Effector CD4-positive, alpha-beta T cell (primary cell): ENCODE results near the gene HAPLN2.

Source experiments
- DNase-seq: peaks from one replicate; pipeline ENCODE4 v3.0.0-alpha.2; 2020

Gene HAPLN2

GRCh38 chr1:156646738-156647211 is 27.6 kb downstream of the HAPLN2 start:
- DNase-seq, result no peak

DNA sequence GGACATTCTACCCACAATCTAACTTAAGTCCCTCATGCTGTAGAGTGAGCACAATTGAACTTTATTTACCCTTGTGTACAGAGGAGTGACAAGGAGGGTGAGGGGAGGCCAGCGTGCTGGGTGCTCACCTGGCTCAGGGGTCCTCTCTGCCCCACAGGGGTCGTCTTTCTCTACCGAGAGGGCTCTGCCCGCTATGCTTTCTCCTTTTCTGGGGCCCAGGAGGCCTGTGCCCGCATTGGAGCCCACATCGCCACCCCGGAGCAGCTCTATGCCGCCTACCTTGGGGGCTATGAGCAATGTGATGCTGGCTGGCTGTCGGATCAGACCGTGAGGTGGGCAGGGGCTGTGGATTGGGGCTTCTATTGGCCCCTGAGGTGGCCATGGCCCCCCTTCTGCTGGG is 28.1 kb downstream of the HAPLN2 start:
- no peak for DNase-seq

DNA sequence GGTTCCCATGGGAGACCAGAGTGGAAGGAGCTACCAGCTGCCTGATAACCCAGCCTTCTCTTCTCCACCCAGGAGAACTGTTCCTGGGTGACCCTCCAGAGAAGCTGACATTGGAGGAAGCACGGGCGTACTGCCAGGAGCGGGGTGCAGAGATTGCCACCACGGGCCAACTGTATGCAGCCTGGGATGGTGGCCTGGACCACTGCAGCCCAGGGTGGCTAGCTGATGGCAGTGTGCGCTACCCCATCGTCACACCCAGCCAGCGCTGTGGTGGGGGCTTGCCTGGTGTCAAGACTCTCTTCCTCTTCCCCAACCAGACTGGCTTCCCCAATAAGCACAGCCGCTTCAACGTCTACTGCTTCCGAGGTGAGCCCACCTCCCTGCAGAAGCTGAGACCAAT is 29.3 kb downstream of the HAPLN2 start:
- DNase-seq, result no peak

DNA sequence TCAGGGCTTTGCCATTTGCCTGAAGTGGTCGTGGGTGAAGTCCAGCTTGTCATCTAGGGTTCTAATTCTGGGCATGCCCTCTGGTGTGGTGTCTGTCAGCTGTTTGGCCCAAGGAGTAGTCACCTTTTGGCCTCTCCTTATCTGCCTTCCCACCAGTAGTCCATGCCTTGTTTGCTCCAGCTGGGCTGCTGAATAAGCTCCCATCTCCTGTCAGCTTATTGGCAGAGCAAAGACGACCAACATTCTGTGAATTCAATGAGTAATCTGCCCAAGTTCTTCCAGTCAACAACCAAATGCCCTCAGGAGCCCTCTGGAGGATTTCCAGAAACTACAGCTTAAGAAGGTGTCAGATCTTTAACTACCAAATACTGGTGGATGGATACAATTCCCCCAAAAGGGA is 29.7 kb downstream of the HAPLN2 start:
- no peak for DNase-seq

GRCh38 chr1:156652131-156652991 is 33.1 kb downstream of the HAPLN2 start:
- DNase-seq, result no peak

DNA sequence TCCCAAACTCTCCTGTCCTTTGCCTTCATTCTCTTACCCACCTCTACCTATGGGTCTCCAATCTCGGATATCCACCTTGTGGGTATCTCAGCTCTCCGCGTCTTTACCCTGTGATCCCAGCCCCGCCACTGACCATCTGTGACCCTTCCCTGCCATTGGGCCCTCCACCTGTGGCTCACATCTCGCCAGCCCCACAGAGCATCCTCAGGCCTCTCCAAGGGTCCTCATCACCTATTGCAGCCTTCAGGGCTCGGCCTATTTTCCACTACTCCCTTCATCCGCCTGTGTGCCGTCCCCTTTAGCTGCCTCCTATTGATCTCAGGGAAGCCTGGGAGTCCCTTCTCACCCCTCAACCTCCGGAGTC is 33.8 kb downstream of the HAPLN2 start:
- DNase-seq, result no peak

DNA sequence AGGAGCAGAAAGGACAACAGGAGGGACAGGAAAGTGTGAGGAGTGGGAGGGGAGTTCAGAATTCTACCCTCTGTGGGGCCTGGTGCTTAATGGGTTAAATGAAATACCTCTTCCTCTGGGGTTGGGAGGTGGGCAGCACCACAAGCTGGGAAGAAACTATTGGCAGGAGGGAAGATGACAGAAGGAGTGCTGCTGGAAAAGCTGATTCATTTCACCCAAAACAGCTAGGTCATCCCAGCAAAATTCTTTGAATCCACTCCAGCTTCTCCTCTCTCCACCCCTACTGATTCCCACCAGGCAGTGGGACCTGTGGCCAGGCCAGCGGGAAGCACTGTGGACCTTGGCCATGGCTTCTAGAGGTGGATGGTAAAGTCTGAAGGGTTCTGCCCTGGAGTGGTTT is 35.5 kb downstream of the HAPLN2 start:
- DNase-seq, result no peak

DNA sequence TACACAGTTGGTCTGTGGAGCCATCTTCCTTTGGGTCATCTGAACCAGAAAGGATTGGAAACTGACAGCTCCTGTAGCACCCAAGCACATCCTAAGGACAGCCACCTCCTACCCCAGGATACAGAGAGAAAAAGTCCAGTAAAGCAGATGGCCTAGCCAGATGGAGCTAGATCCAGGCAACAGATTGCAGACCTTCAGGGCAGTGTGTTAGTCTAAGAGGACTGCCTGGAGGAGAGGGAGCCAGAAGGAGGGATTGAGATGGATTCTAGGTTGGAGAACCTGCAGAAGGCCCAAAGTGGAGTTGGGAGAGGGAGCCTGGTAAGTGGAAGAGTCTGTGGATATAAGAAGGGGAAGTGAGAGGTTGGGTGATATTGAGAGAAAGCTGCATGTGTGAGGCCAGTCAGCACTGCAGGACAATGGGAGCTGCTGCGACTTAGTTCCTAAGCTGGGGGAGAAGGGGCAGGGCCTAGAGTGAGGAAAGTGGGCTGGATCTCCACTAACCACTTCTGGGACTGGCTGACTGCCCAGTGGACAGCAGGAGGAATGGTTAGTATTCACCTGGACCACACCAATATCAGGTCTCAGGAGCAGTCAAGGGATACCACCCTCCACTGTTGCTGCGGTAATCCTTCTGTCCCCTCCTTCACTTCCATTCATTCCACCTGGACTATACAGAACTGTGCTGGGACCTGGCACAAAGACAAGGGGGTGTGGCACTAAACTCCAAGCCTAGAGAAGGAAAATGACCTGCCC is 36.1 kb downstream of the HAPLN2 start:
- DNase-seq, result no peak

- no peak for DNase-seq
Measured at GRCh38 chr1:156655904-156656516, 36.8 kb downstream of the HAPLN2 start.

GRCh38 chr1:156656806-156657740 is 37.9 kb downstream of the HAPLN2 start:
- peak; percentile 69 for DNase-seq

GRCh38 chr1:156657741-156658319 is 38.6 kb downstream of the HAPLN2 start:
- no peak for DNase-seq

GRCh38 chr1:156658496-156658895 is 39.3 kb downstream of the HAPLN2 start:
- DNase-seq, result no peak

DNA sequence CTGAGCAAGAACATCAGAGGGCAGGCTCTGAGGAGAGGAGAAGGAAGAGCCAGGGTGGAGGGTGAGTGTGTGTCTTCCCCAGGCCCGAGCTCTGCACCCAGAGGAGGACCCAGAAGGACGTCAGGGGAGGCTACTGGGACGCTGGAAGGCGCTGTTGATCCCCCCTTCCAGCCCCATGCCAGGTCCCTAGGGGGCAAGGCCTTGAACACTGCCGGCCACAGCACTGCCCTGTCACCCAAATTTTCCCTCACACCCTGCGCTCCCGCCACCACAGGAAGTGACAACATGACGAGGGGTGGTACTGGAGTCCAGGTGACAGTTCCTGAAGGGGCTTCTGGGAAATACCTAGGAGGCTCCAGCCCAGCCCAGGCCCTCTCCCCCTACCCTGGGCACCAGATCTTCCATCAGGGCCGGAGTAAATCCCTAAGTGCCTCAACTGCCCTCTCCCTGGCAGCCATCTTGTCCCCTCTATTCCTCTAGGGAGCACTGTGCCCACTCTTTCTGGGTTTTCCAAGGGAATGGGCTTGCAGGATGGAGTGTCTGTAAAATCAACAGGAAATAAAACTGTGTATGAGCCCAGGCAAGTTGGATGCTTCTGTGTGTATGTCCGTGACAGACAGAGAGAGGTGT is 39.8 kb downstream of the HAPLN2 start:
- DNase-seq, result no peak

DNA sequence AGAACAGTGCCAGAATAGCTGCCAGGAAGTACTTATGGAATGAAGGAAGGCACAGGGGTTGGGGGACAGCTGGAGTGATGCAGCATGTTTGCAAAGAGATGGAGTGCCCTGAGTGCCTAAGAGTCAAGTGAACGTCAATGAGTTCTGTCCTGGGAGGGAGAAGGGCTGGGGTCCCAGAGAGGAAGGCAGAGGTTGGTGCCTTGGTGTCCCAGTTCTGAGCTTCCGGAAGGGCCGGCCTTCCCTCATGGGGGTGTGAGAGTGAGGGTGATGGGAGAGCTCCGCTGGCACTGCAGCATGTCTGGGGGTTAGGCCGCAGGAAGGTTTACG is 40.4 kb downstream of the HAPLN2 start:
- no peak for DNase-seq

GRCh38 chr1:156659988-156660751 is 41.0 kb downstream of the HAPLN2 start:
- DNase-seq, result peak; percentile 83

- DNase-seq, result no peak
Measured at GRCh38 chr1:156660752-156661112, 41.5 kb downstream of the HAPLN2 start.

DNA sequence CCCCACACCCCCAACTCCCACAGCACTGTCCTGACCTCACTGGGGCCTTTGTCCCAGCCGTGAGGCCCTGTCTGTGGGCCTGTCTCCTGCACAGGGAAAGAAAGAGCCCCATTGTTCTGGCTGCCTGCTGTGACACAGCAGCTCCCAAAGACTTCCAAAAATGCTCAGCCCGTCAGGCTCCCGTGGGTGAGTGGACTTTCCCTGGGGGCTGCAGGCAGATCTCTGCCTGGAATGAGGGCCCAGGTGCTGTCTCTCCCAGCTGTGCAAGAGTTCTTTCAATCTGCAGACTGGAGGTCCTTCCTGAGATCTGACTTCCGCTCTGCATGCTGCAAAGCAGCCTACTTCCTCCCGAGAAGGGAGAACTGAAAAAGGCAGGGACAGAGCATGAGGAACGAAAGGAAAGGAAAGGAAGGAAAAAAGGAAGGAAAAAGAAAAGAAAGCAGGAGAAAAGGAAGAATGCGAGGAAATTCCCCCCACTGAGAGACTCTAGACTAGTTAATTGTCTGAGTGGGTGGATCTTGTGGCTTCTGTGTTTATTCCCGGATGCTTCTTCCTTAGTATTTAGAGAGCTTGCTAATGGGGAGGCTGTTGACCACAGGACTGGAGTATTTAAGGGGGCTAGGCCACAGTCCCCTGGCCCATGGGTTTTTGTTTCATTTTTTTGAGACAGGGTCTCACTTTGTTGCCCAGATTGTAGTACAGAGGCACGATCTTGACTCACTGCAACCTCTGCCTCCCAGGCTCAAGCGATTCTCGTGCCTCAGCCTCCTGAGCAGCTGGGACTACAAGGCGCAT is 43.0 kb downstream of the HAPLN2 start:
- no peak for DNase-seq

DNA sequence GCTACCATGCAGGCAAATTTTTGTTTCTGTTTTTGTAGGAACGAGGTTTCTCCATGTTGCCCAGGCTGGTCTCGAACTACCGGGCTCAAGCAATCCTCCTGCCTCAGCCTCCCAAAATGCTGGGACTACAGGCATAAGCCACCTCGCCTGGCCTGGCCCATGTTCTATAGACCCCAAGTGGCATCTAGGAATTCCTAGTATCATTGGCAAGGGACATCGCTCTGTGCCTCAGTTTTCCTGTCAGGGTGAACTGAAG is 43.5 kb downstream of the HAPLN2 start:
- no peak for DNase-seq

- no peak for DNase-seq
Measured at GRCh38 chr1:156663178-156663577, 44.0 kb downstream of the HAPLN2 start.

GRCh38 chr1:156664046-156664766 is 45.0 kb downstream of the HAPLN2 start:
- DNase-seq, result no peak
